GM12865 (cell line): ENCODE data around the gene TFG.

ENCODE experiments used
- DNase-seq: peaks from one replicate; pipeline ENCODE4 v3.0.0; 2010; ENCODE audit warnings: low read depth
- H3K4me3 ChIP-seq: 2 replicates; pipeline ENCODE4 v1.5.1; 2011; ENCODE audit warnings: mild to moderate bottlenecking, low read depth, low read length, control low read depth
- TF ChIP-seq, protein P1 (sequence below): IDR thresholded peaks from 2 replicates; pipeline ENCODE4 v1.5.1; 2011; ENCODE audit warnings: low read length, control low read depth, low read depth, inconsistent platforms; ENCODE audit not compliant: insufficient read depth; ENCODE audit errors: missing control alignments

Gene TFG

DNA sequence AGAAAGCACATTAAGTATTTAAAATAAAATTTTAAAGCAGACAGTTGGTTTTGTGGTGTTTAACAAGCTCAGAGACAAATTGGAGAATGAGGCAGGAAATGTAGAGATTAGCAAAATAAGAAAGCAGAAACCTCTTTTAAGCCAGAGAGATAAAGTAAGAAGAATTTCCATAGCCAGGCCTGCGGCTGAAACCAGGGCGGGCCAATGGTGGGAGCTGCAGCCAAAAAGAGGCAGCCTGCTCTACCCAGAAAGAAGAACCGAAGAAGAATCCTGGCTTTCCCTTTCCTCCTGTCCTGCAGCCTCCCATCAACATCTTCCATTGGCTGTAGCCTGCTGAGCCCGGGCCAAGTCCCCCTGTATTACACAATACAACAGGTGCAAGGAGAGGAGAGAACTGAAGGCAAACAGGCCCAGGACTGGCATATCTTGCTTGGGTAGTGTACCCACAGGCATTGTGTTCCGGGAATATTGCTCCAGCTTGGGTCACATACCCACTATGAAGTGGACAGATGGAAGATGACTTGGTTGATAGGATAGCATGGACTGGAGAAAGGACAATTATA lies 11.5 kb upstream of the TFG start:
- TF ChIP-seq, protein P1, sequence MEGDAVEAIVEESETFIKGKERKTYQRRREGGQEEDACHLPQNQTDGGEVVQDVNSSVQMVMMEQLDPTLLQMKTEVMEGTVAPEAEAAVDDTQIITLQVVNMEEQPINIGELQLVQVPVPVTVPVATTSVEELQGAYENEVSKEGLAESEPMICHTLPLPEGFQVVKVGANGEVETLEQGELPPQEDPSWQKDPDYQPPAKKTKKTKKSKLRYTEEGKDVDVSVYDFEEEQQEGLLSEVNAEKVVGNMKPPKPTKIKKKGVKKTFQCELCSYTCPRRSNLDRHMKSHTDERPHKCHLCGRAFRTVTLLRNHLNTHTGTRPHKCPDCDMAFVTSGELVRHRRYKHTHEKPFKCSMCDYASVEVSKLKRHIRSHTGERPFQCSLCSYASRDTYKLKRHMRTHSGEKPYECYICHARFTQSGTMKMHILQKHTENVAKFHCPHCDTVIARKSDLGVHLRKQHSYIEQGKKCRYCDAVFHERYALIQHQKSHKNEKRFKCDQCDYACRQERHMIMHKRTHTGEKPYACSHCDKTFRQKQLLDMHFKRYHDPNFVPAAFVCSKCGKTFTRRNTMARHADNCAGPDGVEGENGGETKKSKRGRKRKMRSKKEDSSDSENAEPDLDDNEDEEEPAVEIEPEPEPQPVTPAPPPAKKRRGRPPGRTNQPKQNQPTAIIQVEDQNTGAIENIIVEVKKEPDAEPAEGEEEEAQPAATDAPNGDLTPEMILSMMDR: no peak
- H3K4me3 ChIP-seq: no peak overlapping the region
- DNase-seq: no peak

DNA sequence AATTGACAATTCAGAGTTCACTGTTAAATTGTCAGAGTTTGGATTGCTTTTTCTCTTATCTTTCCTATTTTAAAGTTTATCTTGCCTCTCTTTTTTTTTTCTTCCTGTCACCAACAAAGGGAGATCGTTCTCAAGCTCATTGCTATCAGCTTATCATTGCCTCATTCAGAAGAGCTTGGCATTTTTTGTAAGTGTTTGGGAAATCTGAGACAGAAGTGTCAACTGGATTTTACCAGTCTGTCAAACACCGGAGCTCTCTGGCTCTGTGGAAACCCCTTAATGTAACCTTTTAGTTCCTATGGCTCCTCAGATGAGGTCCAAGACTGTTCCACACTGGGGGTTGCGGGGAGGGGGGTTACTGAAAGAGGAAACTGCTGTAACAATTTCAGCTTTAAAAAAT lies 10.6 kb upstream of the TFG start:
- TF ChIP-seq, protein P1: no peak
- no peak overlapping the region for H3K4me3 ChIP-seq
- no peak for DNase-seq

DNA sequence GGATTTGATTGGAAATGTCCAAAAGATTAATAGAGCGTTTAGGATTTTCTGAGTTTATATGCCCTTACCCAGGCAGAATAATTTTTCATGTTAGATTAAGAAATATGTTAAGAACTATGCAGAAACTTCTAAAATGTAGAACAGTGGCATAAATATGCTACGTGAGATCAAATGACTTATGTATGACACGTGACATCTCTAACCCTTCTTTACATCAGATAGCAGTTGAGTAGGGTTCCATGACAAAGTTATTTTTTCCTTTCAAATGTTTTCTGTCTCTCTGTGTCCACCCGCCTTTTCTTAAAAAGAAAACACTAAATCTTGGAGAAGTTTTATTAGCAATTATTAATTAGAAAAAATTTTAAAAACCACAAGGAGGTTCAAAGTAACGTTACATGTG lies 8.6 kb upstream of the TFG start:
- no peak overlapping the region for H3K4me3 ChIP-seq
- TF ChIP-seq, protein P1: no peak
- no peak for DNase-seq

DNA sequence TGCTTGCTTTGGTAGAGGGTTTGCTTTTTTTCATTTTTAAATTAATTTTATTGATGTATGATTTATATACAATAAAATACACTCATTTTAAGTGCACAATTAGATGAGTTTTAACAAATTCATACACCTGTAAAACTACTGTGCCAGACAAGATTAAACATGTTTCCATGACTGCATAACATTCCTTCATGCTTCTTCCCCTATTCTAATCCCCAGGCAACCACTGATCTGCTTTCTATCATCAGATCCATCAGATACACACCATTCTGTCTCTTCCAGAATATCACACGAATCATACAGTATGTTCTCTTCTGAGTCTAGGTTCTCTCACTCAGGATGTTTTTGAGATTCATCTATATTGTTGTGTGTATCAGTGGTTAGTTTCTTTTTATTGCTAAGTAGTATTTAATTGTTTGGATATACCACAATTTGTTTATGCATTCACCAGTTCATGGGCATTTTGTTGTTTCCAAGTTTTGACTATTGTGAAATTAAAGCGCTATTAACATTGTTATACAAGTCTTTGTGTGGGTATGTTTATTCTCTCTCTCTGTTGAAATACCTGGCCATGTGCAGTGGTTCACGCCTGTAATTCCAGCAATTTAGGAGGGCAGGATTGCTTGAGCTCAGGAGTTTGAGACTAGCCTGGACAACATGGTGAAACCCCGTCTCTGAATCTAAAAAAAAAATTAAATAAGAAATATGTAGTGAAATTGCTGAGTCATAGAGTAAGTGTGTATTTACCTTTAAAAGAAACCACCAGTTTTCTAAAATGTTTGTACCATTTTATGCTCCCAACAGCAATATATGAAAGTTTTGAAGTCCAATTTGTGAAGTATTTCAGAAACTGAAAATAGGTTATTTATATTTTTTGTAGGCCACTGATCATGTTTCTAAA lies 7.0 kb upstream of the TFG start:
- TF ChIP-seq, protein P1: no peak
- no peak overlapping the region for H3K4me3 ChIP-seq
- DNase-seq: no peak

DNA sequence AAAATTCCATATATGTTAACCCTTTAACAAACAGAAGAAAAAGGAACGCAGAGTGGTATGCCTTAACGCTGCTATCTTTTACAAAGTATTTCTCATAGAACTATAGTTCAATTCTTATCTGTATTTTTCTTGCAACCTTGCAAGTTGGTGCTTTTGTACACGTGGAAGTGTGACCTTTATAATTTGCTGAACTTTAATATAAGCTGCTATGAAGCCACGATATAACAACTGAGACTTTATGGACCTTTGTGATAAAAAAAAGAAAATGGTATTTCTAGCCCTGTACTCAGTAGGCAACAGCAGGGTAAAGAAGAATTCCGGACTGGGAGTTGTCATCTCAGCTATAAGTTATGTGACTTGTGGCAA lies 6.3 kb upstream of the TFG start:
- no peak overlapping the region for H3K4me3 ChIP-seq
- DNase-seq: no peak
- TF ChIP-seq, protein P1: no peak

DNA sequence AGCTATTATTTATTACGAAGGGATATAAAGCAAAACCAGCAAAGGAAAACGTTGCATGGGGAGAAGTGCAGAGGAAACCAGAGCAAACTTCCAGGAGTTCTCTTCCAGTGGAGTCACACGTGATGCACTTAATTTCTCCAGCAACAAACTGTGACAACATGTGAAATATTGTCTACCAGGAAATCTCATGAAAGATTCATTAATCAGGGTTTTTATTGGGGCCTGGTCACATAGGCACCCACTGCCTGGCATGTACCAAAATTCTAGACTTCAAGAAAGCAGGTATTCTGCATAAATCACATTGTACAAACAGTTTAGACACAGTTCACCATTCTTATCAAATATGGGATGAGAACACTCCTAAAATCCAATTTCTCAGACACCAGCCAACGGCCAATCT lies 5.4 kb upstream of the TFG start:
- TF ChIP-seq, protein P1: no peak
- no peak for DNase-seq
- H3K4me3 ChIP-seq: no peak overlapping the region
